K562 treated with DMSO at 1 percent for 48 hours (cell line): ENCODE data around the gene DCDC2B. TPM values are rescaled to one million over a fixed set of nuclear protein-coding genes. Genes with fewer than 3 reads are reported as not detected.

Experiments used
- total RNA-seq: library from RNA; unstranded; fragments of 300-600 nt; gene quantifications from 2 replicates; pipeline ENCODE4 v1.2.3, GENCODE V29; 2022; ENCODE audit warnings: low replicate concordance; ENCODE audit errors: extremely low read depth

DCDC2B gene
- not detected in 2 replicates for total RNA-seq

GRCh38 chr1:32208891-32209328 is at the start of gene DCDC2B:
Gene DCDC2B (plus strand): TSS chr1:32209089. CDS start chr1:32209094, 5 bp downstream.

DNA sequence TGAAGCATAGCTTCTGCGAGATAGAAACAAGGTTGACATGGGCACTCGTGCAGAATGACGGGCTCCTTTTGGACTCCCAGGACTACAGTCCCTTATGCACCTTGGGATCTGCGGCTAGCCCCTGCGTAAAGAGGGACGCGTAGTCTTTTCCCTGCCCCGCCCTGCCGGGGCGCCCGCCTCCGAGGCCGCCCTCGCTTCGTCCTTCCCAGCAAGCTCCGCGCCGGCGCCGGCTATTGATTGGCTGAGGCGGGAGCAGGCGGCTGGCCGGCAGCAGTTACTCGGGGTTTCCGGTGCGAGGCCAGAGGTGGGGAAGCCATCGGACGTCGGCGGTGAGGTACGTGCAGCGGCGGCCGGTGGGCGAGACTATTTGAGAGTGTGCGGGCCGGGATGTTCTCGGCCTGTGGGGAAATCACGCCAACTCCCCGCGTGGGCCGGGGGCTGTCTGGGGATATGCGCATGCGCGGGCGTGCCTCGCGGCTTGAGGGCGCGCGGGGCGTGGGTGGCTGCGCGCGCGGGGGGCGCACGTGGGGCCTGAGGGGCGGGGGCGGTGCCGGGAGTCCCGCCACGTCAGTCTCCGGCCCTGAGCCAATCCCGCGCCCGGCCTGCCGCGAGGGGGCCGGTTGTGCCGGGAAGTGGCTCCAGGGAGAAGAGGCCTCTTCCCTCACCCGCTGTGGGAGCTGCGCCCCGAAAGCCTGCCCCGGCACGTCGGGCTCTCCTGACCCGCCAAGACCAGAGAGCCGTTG is 29.3 kb upstream of the DCDC2B start, which contains the start of gene TXLNA:
TSS of gene TXLNA (plus strand) at position 233 of the 743 bp plus-strand sequence. CDS start 671 bp downstream, outside the sequence.

GRCh38 chr1:32200226-32201010 is 8.5 kb upstream of the DCDC2B start, which contains the start of gene CCDC28B:
Gene CCDC28B (plus strand): TSS chr1:32200595. CDS start chr1:32201936, 1,341 bp downstream.

GRCh38 chr1:32205401-32206370 is 3.2 kb upstream of the DCDC2B start, which contains the start of gene IQCC:
Gene IQCC (plus strand): TSS chr1:32205671. CDS start chr1:32205682, 11 bp downstream.

GRCh38 chr1:32221980-32222755 is 13.3 kb downstream of the DCDC2B start, which contains the start of the genes EIF3I and TMEM234:
Gene EIF3I (plus strand): TSS chr1:32222407. CDS start chr1:32222442, 35 bp downstream.
Gene TMEM234 (minus strand): TSS chr1:32222353. CDS start chr1:32222322, 31 bp downstream.

DNA sequence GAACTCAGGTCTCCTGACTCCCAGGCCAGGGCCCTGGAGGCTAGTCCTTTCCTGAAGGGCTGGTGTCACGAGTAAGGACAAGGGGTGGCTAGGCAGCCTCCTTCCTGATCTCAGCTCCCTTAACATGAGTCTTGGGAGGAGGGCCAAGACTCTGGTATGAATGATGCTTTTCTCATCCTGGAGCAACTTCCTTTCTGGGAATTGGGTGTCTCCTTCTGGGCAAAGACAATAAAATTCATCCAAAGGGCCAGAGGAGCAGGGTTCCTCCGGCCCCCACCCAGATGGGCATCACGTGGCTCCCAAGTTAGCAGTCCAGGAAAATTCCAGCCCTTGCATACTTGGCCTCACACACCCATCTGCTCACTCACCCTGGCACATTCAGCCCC is 38.0 kb downstream of the DCDC2B start, which contains the start of gene FAM167B:
TSS of gene FAM167B (plus strand) at position 335 of the 386 bp plus-strand sequence. CDS start 200 bp downstream, outside the sequence.

DNA sequence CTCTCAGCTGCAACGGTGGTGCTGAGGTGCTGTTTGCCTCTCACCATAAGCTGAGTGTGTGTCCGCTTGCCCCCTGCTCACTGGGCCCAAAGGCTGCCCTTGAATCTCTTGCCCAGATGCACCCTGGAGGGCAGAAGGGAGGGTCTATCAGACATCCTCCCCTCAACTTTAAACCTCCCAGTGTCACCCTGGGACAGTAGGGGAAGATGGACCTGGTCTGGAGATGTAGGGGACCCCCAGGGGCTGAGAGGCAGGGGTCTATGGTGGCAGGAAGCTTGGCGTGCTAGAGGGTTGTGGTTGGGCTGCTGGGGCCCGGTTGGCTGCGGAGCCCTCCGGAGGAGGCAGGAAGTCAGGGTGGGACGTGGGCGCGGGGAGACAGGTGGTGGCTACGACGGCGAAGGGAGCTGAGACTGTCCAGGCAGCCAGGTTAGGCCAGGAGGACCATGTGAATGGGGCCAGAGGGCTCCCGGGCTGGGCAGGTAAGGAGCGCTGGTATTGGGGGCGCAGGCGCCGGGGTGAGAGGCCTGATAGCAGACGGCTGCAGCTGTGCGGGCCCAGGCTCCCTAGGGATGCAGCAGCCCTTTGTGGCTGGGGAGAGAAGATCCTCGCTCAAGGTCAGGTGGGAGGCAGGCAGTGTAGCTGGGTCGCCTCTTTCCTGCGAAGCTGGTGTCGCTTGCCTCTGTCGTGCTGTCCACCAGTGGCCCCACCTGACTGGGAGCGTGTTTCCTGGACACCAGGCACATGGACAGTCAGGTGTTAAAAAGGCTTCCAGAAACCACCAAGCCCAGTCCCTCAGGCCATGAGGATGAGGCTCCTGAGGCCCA is 42.2 kb downstream of the DCDC2B start, which contains the start of gene LCK:
TSS of gene LCK (plus strand) at position 373 of the 824 bp plus-strand sequence. CDS start 23,065 bp downstream, outside the sequence.

Other genes with a start within 250 kb of the DCDC2B start
- gene KHDRBS1, start 195.2 kb upstream of the DCDC2B start, total RNA-seq = not detected in 2 replicates
- gene TMEM39B, start 136.2 kb upstream of the DCDC2B start, total RNA-seq = not detected in 2 replicates
- gene KPNA6, start 101.0 kb upstream of the DCDC2B start, total RNA-seq = not detected in 2 replicates
- gene TXLNA, start 29.4 kb upstream of the DCDC2B start, total RNA-seq = not detected in 2 replicates
- not detected in 2 replicates for gene CCDC28B, start 8.5 kb upstream of the DCDC2B start, total RNA-seq
- not detected in 2 replicates for gene IQCC, start 3.4 kb upstream of the DCDC2B start, total RNA-seq
- not detected in 2 replicates for gene TMEM234, start 13.3 kb downstream of the DCDC2B start, total RNA-seq
- gene EIF3I, start 13.3 kb downstream of the DCDC2B start, total RNA-seq = not detected in 2 replicates
- gene FAM167B, start 38.1 kb downstream of the DCDC2B start, total RNA-seq = not detected in 2 replicates
- not detected in 2 replicates for gene LCK, start 42.2 kb downstream of the DCDC2B start, total RNA-seq
- 992 TPM in 1 of 2 replicates, not detected in the other for gene HDAC1, start 83.0 kb downstream of the DCDC2B start, total RNA-seq
- not detected in 2 replicates for gene MARCKSL1, start 127.1 kb downstream of the DCDC2B start, total RNA-seq
- not detected in 2 replicates for gene FAM229A, start 153.4 kb downstream of the DCDC2B start, total RNA-seq
- not detected in 2 replicates for gene TSSK3, start 153.4 kb downstream of the DCDC2B start, total RNA-seq
- gene BSDC1, start 185.4 kb downstream of the DCDC2B start, total RNA-seq = not detected in 2 replicates